Sigmoid colon (tissue), 7 donors: ENCODE data around the gene SQOR. TPM values are rescaled to one million over a fixed set of nuclear protein-coding genes. Genes with fewer than 3 reads are reported as not detected.

Experiments
- DNase-seq: peaks from one replicate; pipeline ENCODE4 v3.0.0-alpha.2; 2019
- H3K27ac ChIP-seq, 4 donors: fragments of 200-600 bp; sonication (generic); one replicate each; pipeline ENCODE4 v1.5.1; 2016 to 2019; ENCODE audit warnings: mild to moderate bottlenecking in 1 of 4
- H3K27me3 ChIP-seq, 3 donors: fragments of 200-600 bp; sonication (generic); one replicate each; pipeline ENCODE4 v1.5.1; 2019; ENCODE audit warnings: mild to moderate bottlenecking in 1 of 3
- H3K36me3 ChIP-seq, 4 donors: fragments of 200-600 bp; sonication (generic); one replicate each; pipeline ENCODE4 v1.5.1; 2016 to 2019
- H3K4me1 ChIP-seq, 4 donors: fragments of 200-600 bp; sonication (generic); one replicate each; pipeline ENCODE4 v1.5.1; 2017 to 2019
- H3K4me3 ChIP-seq, 4 donors: fragments of 200-600 bp; sonication (generic); one replicate each; pipeline ENCODE4 v1.5.1; 2017 to 2019; ENCODE audit warnings: mild to moderate bottlenecking in 2 of 4, moderate library complexity in 1 of 4
- H3K9me3 ChIP-seq, 4 donors: fragments of 200-600 bp in 3 of 4; sonication (generic) in 3 of 4; one replicate each; pipeline versions ENCODE4 v1.5.1 to v1.6.1; 2013 to 2019
- CTCF ChIP-seq, 4 experiments: fragments of 450-650 bp in 3 of 4; fragments of 200-600 bp in 1 of 4; IDR thresholded peaks; one replicate each; pipeline ENCODE4 v1.5.1; 2016 to 2019; ENCODE audit warnings: antibody characterized with exemption in 4 of 4, mild to moderate bottlenecking in 3 of 4, moderate library complexity in 2 of 4
- EP300 ChIP-seq, 4 donors: sonication (generic); formaldehyde crosslinking; IDR thresholded peaks; one replicate each; pipeline ENCODE4 v1.6.1; 2017; ENCODE audit warnings: antibody characterized with exemption in 4 of 4
- POLR2A ChIP-seq, 2 donors: fragments of 450-650 bp; IDR thresholded peaks; one replicate each; pipeline ENCODE4 v1.6.1; 2016; ENCODE audit warnings: antibody characterized with exemption in 2 of 2, mild to moderate bottlenecking in 2 of 2, moderate library complexity in 2 of 2
- POLR2AphosphoS5 ChIP-seq, 4 donors: sonication (generic); formaldehyde crosslinking; IDR thresholded peaks; one replicate each; pipeline ENCODE4 v1.6.1; 2017; ENCODE audit warnings: antibody characterized with exemption in 4 of 4
- WGBS, 2 donors: extraction: QIAGEN DNeasy Blood & Tissue Kit; methylation state at CpG; one replicate each; pipeline ENCODE4 v1.1.7; 2013; 5-methylcytosine and 5-hydroxymethylcytosine counted together
- intact Hi-C: fragments of 100-400 bp; cut with DNase I; formaldehyde crosslinking; loops from one replicate; pipeline ENCODE4 v1.15.1; 2023
- polyA plus RNA-seq, 3 donors: library from polyadenylated mRNA; stranded (reverse); fragments of 200-250 nt; gene quantifications; one replicate each; pipeline ENCODE4 v1.2.3, GENCODE V29; 2013
- total RNA-seq, 4 donors: library from RNA; depleted of rRNA; stranded (reverse); fragments of >200 nt; gene quantifications; one replicate each; pipeline ENCODE4 v1.1.0, GENCODE V29; 2016
- donor health status: healthy with polysubstance abuse.
- donor health status: Bipolar disorder and iron deficiency.
- donor health status: healthy.

SQOR gene
- total and polyA plus RNA-seq, 7 donors = 60.4 to 415 (median 83.4) TPM

DNA sequence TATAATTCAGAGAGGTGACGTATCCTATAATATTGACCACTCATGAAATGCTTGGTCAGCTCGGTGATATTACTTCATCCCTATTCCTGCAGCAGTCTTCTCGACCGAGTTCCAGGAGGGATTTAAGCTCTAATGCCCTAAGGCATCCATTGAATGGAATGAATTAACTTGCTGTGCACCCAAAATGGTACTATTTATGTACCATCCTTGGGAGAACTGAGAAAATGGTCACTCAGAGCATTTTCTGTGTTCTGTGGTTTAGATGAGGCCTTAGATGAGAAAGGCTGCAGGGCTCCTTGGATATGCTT is 47.0 kb upstream of the SQOR start:
- peaks cover 0 to 2% (median 0%) of the 10 kb centered on the region in 4 donors for H3K36me3 ChIP-seq
- DNase-seq = no peak
- H3K4me3 ChIP-seq = peak overlapping the region; percentile 79 to 96 (median 88)
- TF ChIP-seq POLR2AphosphoS5 (IDR thresholded peaks at IDR 0.05) (no peak), CTCF (IDR thresholded peaks at IDR 0.05) (no peak), EP300 (IDR thresholded peaks at IDR 0.05) (no peak), POLR2A (IDR thresholded peaks at IDR 0.05) (no peak)
- H3K27ac ChIP-seq = peak overlapping the region; percentile 94 to 99 (median 99)
- WGBS, 2 donors = 0% methylated on average over 4 of the region's 4 CpGs
- peaks cover 0 to 53% (median 33%) of the 10 kb centered on the region in 4 donors for H3K4me1 ChIP-seq
- no peaks in the 10 kb centered on the region for H3K27me3 ChIP-seq
- H3K9me3 ChIP-seq = no peaks in the 10 kb centered on the region
- intact Hi-C loops = loop anchor here (1.0 to 2.0 kb wide), 2 partner anchors 47 to 66 kb away; partner anchors contain the start of genes SLC30A4 and SQOR

- DNase-seq = no peak
- intact Hi-C loops = no loop called here
- H3K4me3 ChIP-seq = peak overlapping the region; percentile 79 to 96 (median 88)
- 15 to 31% methylated on average over 6 of the region's 6 CpGs for WGBS, 2 donors
- H3K4me1 ChIP-seq = peaks cover 0 to 53% (median 33%) of the 10 kb centered on the region in 4 donors
- peaks cover 0 to 4% (median 0%) of the 10 kb centered on the region in 4 donors for H3K36me3 ChIP-seq
- H3K27me3 ChIP-seq = no peaks in the 10 kb centered on the region
- no peaks in the 10 kb centered on the region for H3K9me3 ChIP-seq
- no peak for TF ChIP-seq CTCF (IDR thresholded peaks at IDR 0.05)
- TF ChIP-seq POLR2AphosphoS5 (IDR thresholded peaks at IDR 0.05) = no peak
- TF ChIP-seq EP300 (IDR thresholded peaks at IDR 0.05) = no peak
- TF ChIP-seq POLR2A (IDR thresholded peaks at IDR 0.05) = no peak
- peak overlapping the region; percentile 94 to 99 (median 99) for H3K27ac ChIP-seq
Observed at GRCh38 chr15:45588219-45588875, 46.5 kb upstream of the SQOR start.

GRCh38 chr15:45589256-45589655 is 45.6 kb upstream of the SQOR start:
- Histone ChIP-seq H3K4me3 (no peak overlapping the region), H3K27me3 (no peaks in the 10 kb centered on the region), H3K4me1 (peaks cover 0 to 53% (median 36%) of the 10 kb centered on the region in 4 donors), H3K27ac (peak overlapping the region in 3 of 4 donors; percentile 21 to 99 (median 99)), H3K36me3 (peaks cover 0 to 12% (median 0%) of the 10 kb centered on the region in 4 donors), H3K9me3 (no peaks in the 10 kb centered on the region)
- DNase-seq = no peak
- 80 to 83% methylated on average over 5 of the region's 5 CpGs for WGBS, 2 donors
- intact Hi-C loops = no loop called here
- TF ChIP-seq EP300 (IDR thresholded peaks at IDR 0.05) (no peak), CTCF (IDR thresholded peaks at IDR 0.05) (no peak), POLR2A (IDR thresholded peaks at IDR 0.05) (no peak), POLR2AphosphoS5 (IDR thresholded peaks at IDR 0.05) (no peak)

DNA sequence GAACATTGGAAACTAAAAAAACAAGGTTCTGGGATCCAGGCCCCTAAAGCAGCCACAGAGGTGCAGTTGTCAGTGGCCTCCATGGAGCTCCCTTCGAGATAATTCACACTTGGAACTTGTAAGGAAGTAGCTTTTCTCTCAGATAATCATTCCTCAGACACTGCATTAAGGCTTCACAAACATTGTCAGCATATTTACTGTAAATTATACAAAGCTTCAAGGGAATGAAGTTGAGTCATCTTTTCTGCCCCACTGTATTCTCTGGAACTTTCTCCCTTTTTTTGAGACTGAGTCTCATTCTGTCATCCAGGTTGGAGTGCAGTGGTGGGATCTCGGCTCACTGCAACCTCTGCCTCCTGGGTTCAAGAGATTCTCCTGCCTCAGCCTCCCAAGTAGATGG is 40.5 kb upstream of the SQOR start:
- TF ChIP-seq CTCF (IDR thresholded peaks at IDR 0.05) (no peak), POLR2AphosphoS5 (IDR thresholded peaks at IDR 0.05) (no peak)
- Histone ChIP-seq H3K27ac (no peak overlapping the region), H3K9me3 (no peaks in the 10 kb centered on the region), H3K4me1 (peaks cover 0 to 29% (median 17%) of the 10 kb centered on the region in 4 donors), H3K27me3 (no peaks in the 10 kb centered on the region), H3K4me3 (no peak overlapping the region), H3K36me3 (peaks cover 0 to 32% (median 2%) of the 10 kb centered on the region in 4 donors)
- DNase-seq = no peak
- WGBS, 2 donors = 83 to 92% methylated on average over 2 of the region's 2 CpGs
- intact Hi-C loops = no loop called here
